Activated CD8-positive, alpha-beta memory T cell treated with anti-CD3 and anti-CD28 coated beads for 1 hour (primary cell): ENCODE results near the gene MFN2.

Source experiments
- DNase-seq, 2 donors: peaks; one replicate each; pipeline ENCODE4 v3.0.0-alpha.2; 2020; ENCODE audit warnings: low read depth in 1 of 2; ENCODE audit errors: extremely low read depth in 1 of 2

Gene MFN2

GRCh38 chr1:12046749-12047119 is 66.5 kb downstream of the MFN2 start:
- DNase-seq = no peak

GRCh38 chr1:12047120-12047876 is 67.1 kb downstream of the MFN2 start:
- DNase-seq = peak in 1 of 2 donors; percentile 5

GRCh38 chr1:12048372-12048771 is 68.1 kb downstream of the MFN2 start:
- DNase-seq = no peak

- no peak for DNase-seq
These were observed 69.4 kb downstream of the MFN2 start for GRCh38 chr1:12049616-12050015.

- no peak for DNase-seq
These were observed 71.1 kb downstream of the MFN2 start for GRCh38 chr1:12051361-12051760.

- no peak for DNase-seq
These were observed 71.8 kb downstream of the MFN2 start for GRCh38 chr1:12052008-12052573.

- DNase-seq = no peak
These were observed 72.9 kb downstream of the MFN2 start for GRCh38 chr1:12052997-12053686.

- no peak for DNase-seq
These were observed 73.7 kb downstream of the MFN2 start for GRCh38 chr1:12053752-12054548.

- DNase-seq = no peak
These were observed 75.0 kb downstream of the MFN2 start for GRCh38 chr1:12055259-12055658.

- no peak for DNase-seq
These were observed 76.1 kb downstream of the MFN2 start for GRCh38 chr1:12056331-12056841.

GRCh38 chr1:12057382-12057781 is 77.1 kb downstream of the MFN2 start:
- no peak for DNase-seq

- no peak for DNase-seq
These were observed 77.9 kb downstream of the MFN2 start for GRCh38 chr1:12057940-12058687.

GRCh38 chr1:12059226-12059625 is 79.0 kb downstream of the MFN2 start:
- DNase-seq = no peak

- DNase-seq = no peak
These were observed 79.6 kb downstream of the MFN2 start for GRCh38 chr1:12059722-12060464.

GRCh38 chr1:12060500-12060899 is 80.3 kb downstream of the MFN2 start:
- no peak for DNase-seq
